Forelimb muscle (tissue), 1 donor: ENCODE data around the gene CAMK4. TPM values are rescaled to one million over a fixed set of nuclear protein-coding genes. Genes with fewer than 3 reads are reported as not detected.
A peak's percentile ranks its signal among the peaks of the same experiment; 100 is the strongest.
"Not testable (repeated sequence)": the region's sequence is repeated elsewhere in the genome, so short reads cannot be mapped to it uniquely, and the experiment has no call there.

Source experiments
- DNase-seq: peaks from one replicate; pipeline ENCODE4 v3.0.0-alpha.2; 2013; ENCODE audit warnings: low read depth
- polyA plus RNA-seq: library from polyadenylated mRNA; unstranded; fragments of 120-200 nt; gene quantifications from one replicate; pipeline ENCODE4 v1.2.1, GENCODE V29; 2013; ENCODE audit not compliant: insufficient read length

CAMK4 gene
- polyA plus RNA-seq, 1 donor = 4.7 TPM

GRCh38 chr5:111383288-111383970, 159.2 kb downstream of the CAMK4 start:
- DNase-seq = no peak

GRCh38 chr5:111384220-111384619, 160.0 kb downstream of the CAMK4 start:
- no peak for DNase-seq

GRCh38 chr5:111385051-111385450, 160.9 kb downstream of the CAMK4 start:
- no peak for DNase-seq

- DNase-seq = no peak
These were observed 162.0 kb downstream of the CAMK4 start for GRCh38 chr5:111385970-111386831.

- DNase-seq = no peak
These were observed 162.6 kb downstream of the CAMK4 start for GRCh38 chr5:111386832-111387162.

- DNase-seq = peak; percentile 20
These were observed 163.2 kb downstream of the CAMK4 start for GRCh38 chr5:111387361-111387760.

GRCh38 chr5:111389390-111390082, 165.4 kb downstream of the CAMK4 start:
- DNase-seq = no peak

- DNase-seq = no peak
These were observed 168.0 kb downstream of the CAMK4 start for GRCh38 chr5:111392181-111392580.

- no peak for DNase-seq
These were observed 170.4 kb downstream of the CAMK4 start for GRCh38 chr5:111394586-111394985.

GRCh38 chr5:111398013-111398412, 173.8 kb downstream of the CAMK4 start:
- DNase-seq = no peak

- DNase-seq = no peak
These were observed 174.9 kb downstream of the CAMK4 start for GRCh38 chr5:111399113-111399512.

GRCh38 chr5:111401906-111402305, 177.7 kb downstream of the CAMK4 start:
- no peak for DNase-seq

GRCh38 chr5:111404270-111404769, 180.1 kb downstream of the CAMK4 start:
- no peak for DNase-seq

GRCh38 chr5:111407562-111407961, 183.4 kb downstream of the CAMK4 start:
- DNase-seq = no peak

- no peak for DNase-seq
These were observed 184.6 kb downstream of the CAMK4 start for GRCh38 chr5:111408817-111409216.

- not testable (repeated sequence) for DNase-seq
These were observed 185.1 kb downstream of the CAMK4 start for GRCh38 chr5:111409266-111409665.

GRCh38 chr5:111410067-111410466, 185.9 kb downstream of the CAMK4 start:
- DNase-seq = not testable (repeated sequence)

GRCh38 chr5:111411301-111411700, 187.1 kb downstream of the CAMK4 start:
- DNase-seq = no peak

- no peak for DNase-seq
These were observed 188.4 kb downstream of the CAMK4 start for GRCh38 chr5:111412593-111412992.

- DNase-seq = no peak
These were observed 190.9 kb downstream of the CAMK4 start for GRCh38 chr5:111415053-111415452.

GRCh38 chr5:111422245-111422644, 198.1 kb downstream of the CAMK4 start:
- no peak for DNase-seq
